Measurements from ENCODE around the gene FBXL19. TPM values are rescaled to one million over a fixed set of nuclear protein-coding genes. Genes with fewer than 3 reads are reported as not detected.

FBXL19 gene
- total and polyA plus RNA-seq, 2 of the 13 experiments (the other 11 are each of a cell fraction or from before 2014, with no cell fraction given): 6.0 to 13.7 TPM

DNA sequence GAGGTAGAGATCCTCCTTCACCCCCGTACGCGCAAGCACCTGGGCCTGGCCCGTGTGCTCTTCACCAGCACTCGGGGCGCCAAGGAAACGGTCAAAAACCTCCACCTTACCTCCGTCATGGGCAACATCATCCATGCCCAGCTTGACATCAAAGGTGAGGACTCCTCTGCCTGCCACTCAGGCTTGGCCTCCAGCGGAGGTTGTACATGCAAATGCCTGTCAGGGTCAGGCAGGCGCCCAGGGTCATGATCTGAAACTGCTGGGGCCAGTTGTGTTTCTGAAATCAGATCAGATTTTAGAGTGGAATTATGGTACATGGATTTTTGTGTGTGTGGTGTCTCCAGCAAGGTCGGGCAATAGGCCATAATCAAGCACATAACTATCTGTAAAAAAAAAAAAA is 38.0 kb downstream of the FBXL19 start (continued):
- TF ChIP-seq, protein P1, sequence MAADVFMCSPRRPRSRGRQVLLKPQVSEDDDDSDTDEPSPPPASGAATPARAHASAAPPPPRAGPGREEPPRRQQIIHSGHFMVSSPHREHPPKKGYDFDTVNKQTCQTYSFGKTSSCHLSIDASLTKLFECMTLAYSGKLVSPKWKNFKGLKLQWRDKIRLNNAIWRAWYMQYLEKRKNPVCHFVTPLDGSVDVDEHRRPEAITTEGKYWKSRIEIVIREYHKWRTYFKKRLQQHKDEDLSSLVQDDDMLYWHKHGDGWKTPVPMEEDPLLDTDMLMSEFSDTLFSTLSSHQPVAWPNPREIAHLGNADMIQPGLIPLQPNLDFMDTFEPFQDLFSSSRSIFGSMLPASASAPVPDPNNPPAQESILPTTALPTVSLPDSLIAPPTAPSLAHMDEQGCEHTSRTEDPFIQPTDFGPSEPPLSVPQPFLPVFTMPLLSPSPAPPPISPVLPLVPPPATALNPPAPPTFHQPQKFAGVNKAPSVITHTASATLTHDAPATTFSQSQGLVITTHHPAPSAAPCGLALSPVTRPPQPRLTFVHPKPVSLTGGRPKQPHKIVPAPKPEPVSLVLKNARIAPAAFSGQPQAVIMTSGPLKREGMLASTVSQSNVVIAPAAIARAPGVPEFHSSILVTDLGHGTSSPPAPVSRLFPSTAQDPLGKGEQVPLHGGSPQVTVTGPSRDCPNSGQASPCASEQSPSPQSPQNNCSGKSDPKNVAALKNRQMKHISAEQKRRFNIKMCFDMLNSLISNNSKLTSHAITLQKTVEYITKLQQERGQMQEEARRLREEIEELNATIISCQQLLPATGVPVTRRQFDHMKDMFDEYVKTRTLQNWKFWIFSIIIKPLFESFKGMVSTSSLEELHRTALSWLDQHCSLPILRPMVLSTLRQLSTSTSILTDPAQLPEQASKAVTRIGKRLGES (CRISPR knock-in tag; IDR thresholded peaks at IDR 0.05; ENCODE audit: borderline replicate concordance): no peak
- TF ChIP-seq ZZZ3 (CRISPR knock-in tag; IDR thresholded peaks at IDR 0.05; ENCODE audit: borderline replicate concordance): no peak

DNA sequence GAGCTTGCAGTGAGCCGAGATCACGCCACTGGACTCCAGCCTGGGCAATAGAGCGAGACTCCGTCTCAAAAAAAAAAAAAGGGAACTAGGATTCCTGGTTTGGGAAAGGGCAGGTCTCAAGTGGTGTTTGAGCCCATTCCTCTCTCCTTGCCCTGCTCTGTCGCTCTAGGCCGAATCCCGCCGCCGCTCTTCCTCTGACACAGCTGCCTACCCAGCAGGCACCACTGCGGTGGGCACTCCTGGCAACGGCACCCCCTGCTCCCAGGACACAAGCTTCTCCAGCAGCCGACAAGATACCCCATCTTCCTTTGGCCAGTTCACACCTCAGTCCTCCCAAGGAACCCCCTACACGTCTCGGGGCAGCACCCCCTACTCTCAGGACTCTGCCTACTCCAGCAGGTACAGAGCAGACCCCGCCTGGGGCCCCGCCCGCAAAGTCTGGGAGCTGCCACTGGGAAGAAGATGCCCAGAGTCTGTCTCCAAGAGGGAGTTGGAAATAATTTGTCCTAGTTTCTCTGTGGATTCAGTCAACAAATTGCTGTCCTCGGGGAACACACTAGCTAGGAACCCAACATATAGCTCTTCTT is 40.6 kb downstream of the FBXL19 start:
- no TSS peak for BruUV-seq (replicated peaks)
- TF ChIP-seq RBFOX2 (IDR thresholded peaks at IDR 0.05; ENCODE audit: low read depth, low read length) (peak; percentile 26; the same call in 1 of the 2 replicates), CCDC6 (CRISPR knock-in tag; IDR thresholded peaks at IDR 0.05) (no peak), PHB2 (IDR thresholded peaks at IDR 0.05; ENCODE audit: partially characterized antibody) (no peak)
- TF ChIP-seq, protein P2, sequence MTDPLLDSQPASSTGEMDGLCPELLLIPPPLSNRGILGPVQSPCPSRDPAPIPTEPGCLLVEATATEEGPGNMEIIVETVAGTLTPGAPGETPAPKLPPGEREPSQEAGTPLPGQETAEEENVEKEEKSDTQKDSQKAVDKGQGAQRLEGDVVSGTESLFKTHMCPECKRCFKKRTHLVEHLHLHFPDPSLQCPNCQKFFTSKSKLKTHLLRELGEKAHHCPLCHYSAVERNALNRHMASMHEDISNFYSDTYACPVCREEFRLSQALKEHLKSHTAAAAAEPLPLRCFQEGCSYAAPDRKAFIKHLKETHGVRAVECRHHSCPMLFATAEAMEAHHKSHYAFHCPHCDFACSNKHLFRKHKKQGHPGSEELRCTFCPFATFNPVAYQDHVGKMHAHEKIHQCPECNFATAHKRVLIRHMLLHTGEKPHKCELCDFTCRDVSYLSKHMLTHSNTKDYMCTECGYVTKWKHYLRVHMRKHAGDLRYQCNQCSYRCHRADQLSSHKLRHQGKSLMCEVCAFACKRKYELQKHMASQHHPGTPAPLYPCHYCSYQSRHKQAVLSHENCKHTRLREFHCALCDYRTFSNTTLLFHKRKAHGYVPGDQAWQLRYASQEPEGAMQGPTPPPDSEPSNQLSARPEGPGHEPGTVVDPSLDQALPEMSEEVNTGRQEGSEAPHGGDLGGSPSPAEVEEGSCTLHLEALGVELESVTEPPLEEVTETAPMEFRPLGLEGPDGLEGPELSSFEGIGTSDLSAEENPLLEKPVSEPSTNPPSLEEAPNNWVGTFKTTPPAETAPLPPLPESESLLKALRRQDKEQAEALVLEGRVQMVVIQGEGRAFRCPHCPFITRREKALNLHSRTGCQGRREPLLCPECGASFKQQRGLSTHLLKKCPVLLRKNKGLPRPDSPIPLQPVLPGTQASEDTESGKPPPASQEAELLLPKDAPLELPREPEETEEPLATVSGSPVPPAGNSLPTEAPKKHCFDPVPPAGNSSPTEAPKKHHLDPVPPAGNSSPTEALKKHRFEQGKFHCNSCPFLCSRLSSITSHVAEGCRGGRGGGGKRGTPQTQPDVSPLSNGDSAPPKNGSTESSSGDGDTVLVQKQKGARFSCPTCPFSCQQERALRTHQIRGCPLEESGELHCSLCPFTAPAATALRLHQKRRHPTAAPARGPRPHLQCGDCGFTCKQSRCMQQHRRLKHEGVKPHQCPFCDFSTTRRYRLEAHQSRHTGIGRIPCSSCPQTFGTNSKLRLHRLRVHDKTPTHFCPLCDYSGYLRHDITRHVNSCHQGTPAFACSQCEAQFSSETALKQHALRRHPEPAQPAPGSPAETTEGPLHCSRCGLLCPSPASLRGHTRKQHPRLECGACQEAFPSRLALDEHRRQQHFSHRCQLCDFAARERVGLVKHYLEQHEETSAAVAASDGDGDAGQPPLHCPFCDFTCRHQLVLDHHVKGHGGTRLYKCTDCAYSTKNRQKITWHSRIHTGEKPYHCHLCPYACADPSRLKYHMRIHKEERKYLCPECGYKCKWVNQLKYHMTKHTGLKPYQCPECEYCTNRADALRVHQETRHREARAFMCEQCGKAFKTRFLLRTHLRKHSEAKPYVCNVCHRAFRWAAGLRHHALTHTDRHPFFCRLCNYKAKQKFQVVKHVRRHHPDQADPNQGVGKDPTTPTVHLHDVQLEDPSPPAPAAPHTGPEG (CRISPR knock-in tag; IDR thresholded peaks at IDR 0.05): no peak
- H4K20me1 ChIP-seq (ENCODE audit: insufficient read depth, low read length): no peaks in the 10 kb centered on the region
- H3K4me2 ChIP-seq (ENCODE audit: low read depth, low read length): no peak overlapping the region
- WGBS (ENCODE audit: low lambda C conversion rate): 95% methylated on average over 16 of the region's 18 CpGs
- FAIRE-seq (no peak), ATAC-seq (no peak), DNase-seq (ENCODE audit: low spot score) (no peak)
- intact Hi-C loops (cut with micrococcal nuclease; ENCODE audit: unreplicated experiment) (no loop called here), in situ Hi-C loops (cut with HindIII; ENCODE audit: extremely low pct_ligation_motif_present, low pct_unique_long_range_greater_than_20kb) (no loop called here)
- H3K9ac ChIP-seq (ENCODE audit: insufficient read depth, low read depth, low read length): no peak overlapping the region
- no peak overlapping the region for H3K27ac ChIP-seq (ENCODE audit: extremely low read length, insufficient read depth, low read length)
- no peaks in the 10 kb centered on the region for H3K27me3 ChIP-seq (ENCODE audit: control insufficient read depth in 1 of 2, insufficient read depth in 2 of 2, low read length in 2 of 2)
- no peaks in the 10 kb centered on the region for H3K9me3 ChIP-seq (ENCODE audit: low read length)
- no peak overlapping the region for H2AFZ ChIP-seq (ENCODE audit: low read length)
- peaks cover 7% of the 10 kb centered on the region for H3K79me2 ChIP-seq (ENCODE audit: insufficient read depth, low read length)
- peaks cover 7% of the 10 kb centered on the region for H3K4me1 ChIP-seq (ENCODE audit: insufficient read depth, low read length)
- peaks cover 59 to 88% of the 10 kb centered on the region in 2 experiments for H3K36me3 ChIP-seq (replicated peaks in 1 of 2; ENCODE audit: control insufficient read depth in 1 of 2, insufficient read depth in 2 of 2, low read length in 2 of 2)
- ChIA-PET POLR2A (interaction anchor here (1.5 kb wide), 1 partner anchor 10 kb away, joined by 4 read pairs; no protein-coding TSS in a partner anchor), CTCF (ENCODE audit: low intra/inter-chr PET ratio, low total read pairs) (no interaction called here)
- H3K4me3 ChIP-seq (replicated peaks in 1 of 3; ENCODE audit: insufficient read depth in 1 of 3, low read depth in 2 of 3, low read length in 3 of 3): no peak overlapping the region

Data from HepG2 (cell line).